Colonic mucosa (tissue), 4 donors: ENCODE results near the gene RAB9A. TPM values are rescaled to one million over a fixed set of nuclear protein-coding genes. Genes with fewer than 3 reads are reported as not detected.
"Not testable (repeated sequence)": the region's sequence is repeated elsewhere in the genome, so short reads cannot be mapped to it uniquely, and the experiment has no call there.

Experiments
- DNase-seq: peaks from one replicate; pipeline ENCODE4 v3.0.0-alpha.2; 2020
- H3K27ac ChIP-seq: fragments of 200-600 bp; one replicate; pipeline ENCODE4 v1.8.0; 2021
- H3K27me3 ChIP-seq: fragments of 200-600 bp; one replicate; pipeline ENCODE4 v1.8.0; 2021
- H3K36me3 ChIP-seq: fragments of 200-600 bp; one replicate; pipeline ENCODE4 v1.8.0; 2021
- H3K4me1 ChIP-seq: fragments of 200-600 bp; one replicate; pipeline ENCODE4 v1.8.0; 2021; ENCODE audit warnings: mild to moderate bottlenecking
- H3K4me3 ChIP-seq: fragments of 200-600 bp; one replicate; pipeline ENCODE4 v1.8.0; 2021
- H3K9ac ChIP-seq, 2 donors: one replicate each; pipeline ENCODE4 v1.7.0; 2013; ENCODE audit warnings: control low read depth in 2 of 2, low read depth in 2 of 2, low read length in 2 of 2
- H3K9me3 ChIP-seq: fragments of 200-600 bp; one replicate; pipeline ENCODE4 v1.8.0; 2021
- CTCF ChIP-seq: fragments of 200-600 bp; IDR thresholded peaks from one replicate; pipeline ENCODE4 v1.8.0; 2022; ENCODE audit warnings: antibody characterized with exemption, mild to moderate bottlenecking
- intact Hi-C: fragments of 100-400 bp; cut with DNase I; formaldehyde crosslinking; loops from one replicate; pipeline ENCODE4 v1.14.1; 2022
- total RNA-seq, 2 donors: library from RNA; stranded (reverse); fragmentation: NEBNext Ultra II Directional in 1 of 2; extraction: Animal tissue kit (Norgen Biotek cat#: 25700) in 1 of 2; gene quantifications; one replicate each; pipeline ENCODE4 v1.2.1, GENCODE V29; 2021
- donor health status: healthy.
- donor health status: DM: no; HTN: no; CAD: no.
- donor health status: DM: no; HTN: no; CAD: no.

RAB9A gene
- total RNA-seq, 2 donors from 2014 or later, result 23.0 to 67.1 TPM

GRCh38 chrX:13721819-13722519, 33.0 kb downstream of the RAB9A start:
- H3K4me3 ChIP-seq, result no peak overlapping the region

GRCh38 chrX:13724878-13725277, 36.0 kb downstream of the RAB9A start:
- DNase-seq, H3K4me3 ChIP-seq, intact Hi-C loops, H3K27ac ChIP-seq, H3K9me3 ChIP-seq, H3K27me3 ChIP-seq, H3K36me3 ChIP-seq, H3K9ac ChIP-seq, H3K4me1 ChIP-seq: not testable (repeated sequence)

More at GRCh38 chrX:13721819-13722519, 33.0 kb downstream of the RAB9A start:
- peaks cover 5% of the 10 kb centered on the region for H3K36me3 ChIP-seq
- H3K9ac ChIP-seq, result no peak overlapping the region
- no peaks in the 10 kb centered on the region for H3K9me3 ChIP-seq
- intact Hi-C loops, result no loop called here
- no peak for DNase-seq
- H3K27ac ChIP-seq, result peak overlapping the region; percentile 1
- no peaks in the 10 kb centered on the region for H3K27me3 ChIP-seq
- H3K4me1 ChIP-seq, result no peaks in the 10 kb centered on the region
- no peak for TF ChIP-seq CTCF

GRCh38 chrX:13726583-13726982, 37.7 kb downstream of the RAB9A start:
- H3K27me3 ChIP-seq, H3K9me3 ChIP-seq, intact Hi-C loops, H3K4me1 ChIP-seq, H3K9ac ChIP-seq, H3K27ac ChIP-seq, H3K4me3 ChIP-seq, H3K36me3 ChIP-seq, DNase-seq: not testable (repeated sequence)

GRCh38 chrX:13730523-13730922, 41.6 kb downstream of the RAB9A start:
- not testable (repeated sequence) for H3K9me3 ChIP-seq, H3K4me3 ChIP-seq, H3K4me1 ChIP-seq, H3K27ac ChIP-seq, H3K27me3 ChIP-seq, H3K9ac ChIP-seq, H3K36me3 ChIP-seq, DNase-seq
- intact Hi-C loops, result loop anchor here (5.0 kb wide), 1 partner anchor 73 kb away; no protein-coding TSS in a partner anchor

GRCh38 chrX:13732246-13733067, 43.5 kb downstream of the RAB9A start:
- Histone ChIP-seq H3K9me3 (no peaks in the 10 kb centered on the region), H3K4me3 (no peak overlapping the region), H3K27ac (no peak overlapping the region), H3K27me3 (no peaks in the 10 kb centered on the region), H3K9ac (no peak overlapping the region), H3K4me1 (no peaks in the 10 kb centered on the region), H3K36me3 (no peaks in the 10 kb centered on the region)
- no peak for TF ChIP-seq CTCF
- DNase-seq, result no peak
- intact Hi-C loops, result loop anchor here (5.0 kb wide), 1 partner anchor 75 kb away; no protein-coding TSS in a partner anchor

- H3K4me3 ChIP-seq, result peak overlapping the region; percentile 53
- no peaks in the 10 kb centered on the region for H3K4me1 ChIP-seq
- H3K9me3 ChIP-seq, result no peaks in the 10 kb centered on the region
- peak overlapping the region; percentile 95 for H3K27ac ChIP-seq
- peak overlapping the region in 1 of 2 donors; percentile 86 for H3K9ac ChIP-seq
- no peak for DNase-seq
- no peaks in the 10 kb centered on the region for H3K27me3 ChIP-seq
- intact Hi-C loops, result loop anchor here (5.0 kb wide), 1 partner anchor 76 kb away; no protein-coding TSS in a partner anchor
- TF ChIP-seq CTCF, result no peak
- no peaks in the 10 kb centered on the region for H3K36me3 ChIP-seq
Observed at GRCh38 chrX:13733506-13733905, 44.6 kb downstream of the RAB9A start.
